ENCODE data around the gene DLGAP1. TPM values are rescaled to one million over a fixed set of nuclear protein-coding genes. Genes with fewer than 3 reads are reported as not detected.

Gene DLGAP1
- total RNA-seq, 1 donor from 2014 or later, result 11.5 TPM

GRCh38 chr18:4130734-4131719 is 324.1 kb downstream of the DLGAP1 start:
- TF ChIP-seq CTCF (conservative IDR thresholded peaks at IDR 0.05), result no peak
- H3K27ac Mint-ChIP-seq (ENCODE audit: unreplicated experiment), result peak overlapping the region; percentile 22
- H3K36me3 Mint-ChIP-seq (ENCODE audit: low read depth), result no peaks in the 10 kb centered on the region
- H3K27me3 Mint-ChIP-seq (ENCODE audit: low read depth), result no peaks in the 10 kb centered on the region
- H3K4me1 Mint-ChIP-seq, result peaks cover 37% of the 10 kb centered on the region
- H3K9me3 Mint-ChIP-seq, result peaks cover 4% of the 10 kb centered on the region
- H3K4me3 Mint-ChIP-seq, result no peak overlapping the region
- DNase-seq (ENCODE audit: low read depth, low spot score), result no peak

- Mint-ChIP-seq H3K36me3 (ENCODE audit: low read depth) (no peaks in the 10 kb centered on the region), H3K9me3 (no peaks in the 10 kb centered on the region), H3K27ac (ENCODE audit: unreplicated experiment) (no peak overlapping the region), H3K4me1 (peaks cover 49% of the 10 kb centered on the region), H3K27me3 (ENCODE audit: low read depth) (no peaks in the 10 kb centered on the region), H3K4me3 (no peak overlapping the region)
- no peak for DNase-seq (ENCODE audit: low read depth, low spot score)
- no peak for TF ChIP-seq CTCF (conservative IDR thresholded peaks at IDR 0.05)
Observed at GRCh38 chr18:4126939-4127338, 328.2 kb downstream of the DLGAP1 start.

- H3K27ac Mint-ChIP-seq (ENCODE audit: unreplicated experiment), result no peak overlapping the region
- peaks cover 40% of the 10 kb centered on the region for H3K4me1 Mint-ChIP-seq
- no peak for DNase-seq (ENCODE audit: low read depth, low spot score)
- H3K9me3 Mint-ChIP-seq, result no peaks in the 10 kb centered on the region
- TF ChIP-seq CTCF (conservative IDR thresholded peaks at IDR 0.05), result no peak
- no peaks in the 10 kb centered on the region for H3K36me3 Mint-ChIP-seq (ENCODE audit: low read depth)
- no peak overlapping the region for H3K4me3 Mint-ChIP-seq
- no peaks in the 10 kb centered on the region for H3K27me3 Mint-ChIP-seq (ENCODE audit: low read depth)
Observed at GRCh38 chr18:4125627-4126230, 329.4 kb downstream of the DLGAP1 start.

- no peaks in the 10 kb centered on the region for H3K36me3 Mint-ChIP-seq (ENCODE audit: low read depth)
- no peak for TF ChIP-seq CTCF (conservative IDR thresholded peaks at IDR 0.05)
- peaks cover 36% of the 10 kb centered on the region for H3K4me1 Mint-ChIP-seq
- H3K27me3 Mint-ChIP-seq (ENCODE audit: low read depth), result no peaks in the 10 kb centered on the region
- H3K27ac Mint-ChIP-seq (ENCODE audit: unreplicated experiment), result no peak overlapping the region
- no peaks in the 10 kb centered on the region for H3K9me3 Mint-ChIP-seq
- DNase-seq (ENCODE audit: low read depth, low spot score), result no peak
- no peak overlapping the region for H3K4me3 Mint-ChIP-seq
Observed at GRCh38 chr18:4125224-4125623, 329.9 kb downstream of the DLGAP1 start.

GRCh38 chr18:4119813-4120212 is 335.3 kb downstream of the DLGAP1 start:
- Mint-ChIP-seq H3K9me3 (peaks cover 3% of the 10 kb centered on the region), H3K4me3 (no peak overlapping the region), H3K27ac (ENCODE audit: unreplicated experiment) (no peak overlapping the region), H3K36me3 (ENCODE audit: low read depth) (peaks cover 3% of the 10 kb centered on the region), H3K27me3 (ENCODE audit: low read depth) (no peaks in the 10 kb centered on the region), H3K4me1 (peaks cover 25% of the 10 kb centered on the region)
- no peak for DNase-seq (ENCODE audit: low read depth, low spot score)
- peak; percentile 23 for TF ChIP-seq CTCF (conservative IDR thresholded peaks at IDR 0.05)
